ENCODE results near the gene TAF6.

TAF6 gene

DNA sequence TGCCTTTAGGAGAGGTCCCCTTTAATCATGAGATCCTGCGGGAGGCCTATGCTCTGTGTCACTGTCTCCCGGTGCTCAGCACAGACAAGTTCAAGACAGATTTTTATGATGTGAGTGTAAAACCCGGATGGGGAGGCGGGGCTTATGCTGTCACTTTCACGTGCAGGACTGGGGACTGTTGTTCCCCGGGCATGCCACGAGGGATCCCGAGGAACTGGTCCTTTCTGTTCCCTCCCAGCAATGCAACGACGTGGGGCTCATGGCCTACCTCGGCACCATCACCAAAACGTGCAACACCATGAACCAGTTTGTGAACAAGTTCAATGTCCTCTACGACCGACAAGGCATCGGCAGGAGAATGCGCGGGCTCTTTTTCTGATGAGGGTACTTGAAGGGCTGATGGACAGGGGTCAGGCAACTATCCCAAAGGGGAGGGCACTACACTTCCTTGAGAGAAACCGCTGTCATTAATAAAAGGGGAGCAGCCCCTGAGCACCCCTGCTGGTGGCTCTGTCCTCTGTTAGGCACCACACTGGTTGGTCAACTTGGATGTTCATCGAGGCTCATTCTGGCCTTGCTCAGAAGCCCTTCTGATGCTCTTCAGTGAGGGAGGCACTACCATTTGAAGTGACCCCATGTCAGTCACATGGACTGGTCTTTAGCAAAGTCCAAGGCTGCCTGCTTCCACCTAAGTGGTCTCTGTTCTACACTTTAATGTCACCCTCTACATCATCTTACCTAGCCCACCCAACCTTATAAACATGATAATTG lies 27.6 kb downstream of the TAF6 start:
- no peak for DNase-seq

DNA sequence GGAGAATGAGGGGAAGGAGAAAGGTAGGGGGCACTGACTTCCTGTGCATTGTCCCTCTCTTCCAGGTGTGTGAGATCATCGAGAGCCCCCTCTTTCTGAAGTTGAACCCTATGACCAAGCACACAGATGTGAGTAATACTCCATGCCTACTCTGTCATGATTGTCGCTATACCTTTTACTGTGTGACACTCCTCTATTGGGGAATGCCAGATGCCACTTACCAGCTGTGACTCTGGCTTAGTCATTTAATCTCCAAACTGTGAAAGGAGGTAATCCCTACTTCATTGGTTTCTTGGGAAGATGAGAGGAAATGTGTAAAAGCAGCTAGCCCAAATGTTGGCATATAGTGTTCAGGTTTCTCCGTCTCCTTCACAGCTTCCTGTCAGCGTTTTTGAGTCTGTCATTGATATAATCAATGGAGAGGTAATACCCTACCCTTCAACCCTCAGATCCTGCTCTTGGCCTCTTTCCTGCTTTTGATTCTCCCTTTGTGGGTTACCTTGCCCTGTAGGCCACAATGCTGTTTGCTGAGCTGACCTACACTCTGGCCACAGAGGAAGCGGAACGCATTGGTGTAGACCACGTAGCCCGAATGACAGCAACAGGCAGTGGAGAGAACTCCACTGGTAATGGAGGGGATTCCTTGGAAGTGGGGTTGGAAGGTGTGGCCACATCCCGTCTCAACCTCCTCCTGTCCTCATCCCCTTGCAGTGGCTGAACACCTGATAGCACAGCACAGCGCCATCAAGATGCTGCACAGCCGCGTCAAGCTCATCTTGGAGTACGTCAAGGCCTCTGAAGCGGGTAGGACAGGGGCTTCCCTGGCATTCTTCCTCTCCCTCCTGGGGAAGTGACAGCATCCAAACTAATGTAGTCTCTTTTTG lies 28.4 kb downstream of the TAF6 start:
- no peak for DNase-seq

DNA sequence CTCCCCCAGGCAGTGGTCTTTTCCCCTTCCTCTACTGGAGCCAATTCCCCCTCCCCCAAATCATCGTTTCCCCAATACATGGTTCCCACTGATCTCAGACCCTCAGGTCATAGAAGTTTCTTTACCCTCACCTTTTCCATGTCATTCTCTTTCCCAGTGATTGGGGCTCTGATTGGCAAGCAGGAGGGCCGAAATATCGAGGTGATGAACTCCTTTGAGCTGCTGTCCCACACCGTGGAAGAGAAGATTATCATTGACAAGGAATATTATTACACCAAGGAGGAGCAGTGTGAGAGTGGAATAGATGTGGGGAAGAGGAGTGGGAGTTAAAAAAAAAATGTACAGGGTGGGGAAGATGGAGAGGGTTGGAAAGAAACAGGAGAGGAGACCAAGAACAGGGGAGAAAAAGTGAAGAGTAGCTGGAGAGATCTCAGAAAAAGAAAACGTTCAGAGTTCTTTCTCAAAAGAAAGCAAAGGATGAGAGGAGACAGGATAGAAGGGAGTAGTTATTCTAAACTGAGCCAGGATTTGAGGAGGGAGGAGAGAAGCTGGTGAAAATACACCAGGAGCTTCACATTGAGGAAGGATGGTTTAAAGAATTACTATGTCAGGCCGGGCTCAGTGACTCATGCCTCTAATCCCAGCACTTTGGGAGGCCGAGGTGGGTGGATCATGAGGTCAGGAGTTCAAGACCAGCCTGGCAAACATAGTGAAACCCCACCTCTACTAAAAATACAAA lies 29.5 kb downstream of the TAF6 start:
- DNase-seq = no peak

GRCh38 chr7:100088621-100089457 lies 30.3 kb downstream of the TAF6 start, which contains the start of gene COPS6:
TSS of gene COPS6 (plus strand) at chr7:100088969. CDS start at chr7:100088991, 22 bp downstream.
- DNase-seq = peak; percentile 48

DNA sequence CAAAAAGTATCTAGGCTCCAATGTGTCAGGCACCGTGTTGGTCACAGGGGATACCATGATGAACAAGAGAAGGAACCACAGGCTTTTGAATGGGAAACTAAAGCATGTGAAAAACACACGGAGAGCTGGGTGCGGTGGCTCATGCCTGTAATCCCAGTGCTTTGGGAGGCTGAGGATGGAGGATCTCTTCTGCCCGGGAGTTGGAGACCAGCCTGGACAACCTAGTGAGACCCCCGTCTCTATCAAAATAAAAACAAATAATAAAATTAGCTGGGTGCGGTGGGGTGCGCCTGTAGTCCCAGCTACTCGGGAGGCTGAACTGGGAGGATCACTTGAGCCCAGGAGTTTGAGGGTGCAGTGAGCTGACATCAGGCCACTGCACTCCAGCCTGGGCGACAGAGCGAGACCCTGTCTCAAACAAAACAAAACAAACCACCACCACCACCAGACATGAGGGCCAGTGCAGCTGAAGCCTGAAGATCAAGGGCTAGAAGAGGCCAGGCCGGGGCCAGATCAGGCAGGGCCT lies 31.0 kb downstream of the TAF6 start:
- no peak for DNase-seq

GRCh38 chr7:100087055-100087750 lies 32.0 kb downstream of the TAF6 start:
- DNase-seq = no peak

GRCh38 chr7:100085515-100085914 lies 33.6 kb downstream of the TAF6 start:
- DNase-seq = no peak

DNA sequence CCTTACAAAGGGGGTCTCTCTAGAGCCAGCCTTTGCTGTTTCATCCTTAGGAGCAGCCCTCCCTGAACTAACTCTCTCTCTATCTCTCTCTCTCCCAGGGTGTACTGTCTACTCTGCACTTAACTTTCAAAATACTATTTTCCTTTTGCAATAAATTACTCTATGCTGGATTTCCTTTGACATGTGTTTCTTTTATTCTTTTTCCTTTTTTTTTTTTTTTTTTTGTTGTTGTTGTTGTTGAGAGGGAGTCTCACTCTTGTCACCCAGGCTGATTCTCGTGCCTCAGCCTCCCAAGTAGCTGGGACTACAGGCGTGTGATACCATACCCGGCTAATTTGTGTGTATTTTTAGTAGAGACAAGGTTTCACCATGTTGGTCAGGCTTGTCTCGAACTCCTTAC lies 36.2 kb downstream of the TAF6 start:
- no peak for DNase-seq

DNA sequence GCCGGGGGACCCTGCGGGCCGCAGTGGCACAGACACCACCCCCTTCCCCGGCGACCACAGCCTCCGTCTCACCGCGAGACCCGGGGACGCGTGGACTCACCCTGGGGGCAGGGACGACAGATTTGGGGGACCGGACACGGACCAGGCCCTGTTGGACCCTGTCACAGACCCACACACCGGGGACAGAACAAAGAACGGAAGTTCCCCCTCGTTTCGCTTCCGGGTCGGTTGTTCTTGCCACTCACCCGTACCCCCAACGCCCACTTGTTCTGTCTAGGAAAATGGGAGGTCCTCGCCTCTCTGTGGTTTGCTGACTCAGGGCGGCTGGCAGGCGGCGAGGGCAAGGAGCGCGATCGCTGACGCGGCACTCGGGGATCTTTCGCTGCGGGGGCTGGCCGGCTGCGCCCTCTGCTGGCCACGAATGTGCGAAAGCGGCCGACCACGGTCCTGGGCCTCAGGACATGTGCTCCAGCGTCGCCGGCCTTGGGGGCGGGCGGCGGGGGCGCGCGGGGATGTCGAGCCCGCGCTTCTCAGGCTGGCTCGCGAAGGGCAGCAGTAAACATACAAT lies 37.5 kb downstream of the TAF6 start, which contains the start of gene ZNF3:
TSS of gene ZNF3 (minus strand) at position 189 of the 568 bp plus-strand sequence. CDS start 4,366 bp downstream, outside the sequence.
- peak; percentile 40 for DNase-seq

DNA sequence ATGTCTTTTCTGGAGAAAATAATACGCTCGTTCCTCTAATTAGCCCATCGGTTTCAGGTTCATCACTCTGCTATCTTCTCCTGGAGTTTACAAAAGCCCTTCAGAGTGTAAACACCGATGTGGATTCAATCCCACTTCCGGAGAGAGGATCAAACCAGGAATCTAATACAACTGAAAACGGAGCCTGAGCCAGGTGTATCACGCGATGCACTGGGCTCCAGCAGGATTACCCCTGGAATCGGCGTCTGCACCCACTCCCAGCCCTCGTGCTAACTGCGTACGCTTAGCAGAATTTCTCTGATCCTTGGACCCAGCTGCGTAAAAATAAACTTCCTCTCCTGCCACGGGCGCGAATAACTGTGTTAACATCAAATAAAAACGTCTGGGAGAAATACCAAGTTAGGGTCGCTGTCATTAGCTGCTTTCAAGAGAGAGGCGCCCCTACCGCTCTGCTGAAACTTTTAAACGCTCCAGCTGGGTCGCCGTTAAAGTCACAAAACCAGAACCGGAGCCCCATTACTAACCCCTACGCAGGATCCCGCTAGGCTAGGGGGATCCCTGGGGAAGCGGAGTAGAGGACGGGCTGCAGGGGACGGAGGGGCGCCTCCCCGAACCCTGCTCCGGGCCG lies 38.1 kb downstream of the TAF6 start:
- no peak for DNase-seq

DNA sequence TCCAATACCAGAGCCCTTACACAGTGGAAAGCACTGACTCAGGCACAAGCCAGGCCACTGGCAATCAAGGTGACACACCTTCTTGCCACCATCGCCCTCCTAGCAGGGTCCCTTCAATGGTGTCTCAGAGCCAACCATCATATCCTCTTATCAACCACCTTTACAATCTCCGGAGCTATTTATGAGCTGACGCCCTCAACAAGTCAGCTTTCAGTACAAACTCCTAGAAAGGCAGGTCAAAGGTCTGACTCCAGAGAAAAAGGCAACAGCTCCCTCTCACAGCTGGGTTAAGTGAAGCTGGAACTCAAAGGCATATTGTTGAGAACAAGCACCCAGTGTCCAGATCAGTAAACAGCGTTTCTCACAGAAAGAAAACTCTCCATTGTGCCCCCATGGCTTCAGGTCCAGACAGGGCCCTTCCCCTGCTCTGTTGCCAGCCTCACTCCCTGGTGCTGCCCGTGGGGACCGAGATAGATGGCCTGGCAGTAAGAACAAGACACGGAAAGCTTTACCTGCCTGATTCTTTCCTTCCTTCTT lies 40.1 kb downstream of the TAF6 start:
- DNase-seq = no peak

- no peak for DNase-seq
Observed at GRCh38 chr7:100077205-100077604, 42.0 kb downstream of the TAF6 start.

- DNase-seq = no peak
Observed at GRCh38 chr7:100075418-100075817, 43.7 kb downstream of the TAF6 start.

DNA sequence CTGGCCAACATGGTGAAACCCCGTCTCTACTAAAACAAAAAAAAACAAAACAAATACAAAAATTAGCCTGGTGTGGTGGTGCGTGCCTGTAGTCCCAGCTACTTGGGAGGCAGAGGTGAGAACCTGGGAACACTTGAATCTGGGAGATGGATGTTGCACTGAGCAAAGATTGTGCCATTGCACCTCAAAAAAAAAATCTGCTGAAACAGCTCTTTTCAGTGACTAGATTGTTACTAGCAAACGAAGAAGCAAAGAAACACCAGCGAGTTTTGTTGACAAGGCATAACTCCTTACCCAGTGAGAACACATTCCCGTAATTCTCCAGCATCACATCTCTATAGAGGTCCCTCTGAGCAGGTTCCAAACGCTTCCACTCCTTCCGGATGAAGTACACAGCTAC lies 44.3 kb downstream of the TAF6 start:
- no peak for DNase-seq

DNA sequence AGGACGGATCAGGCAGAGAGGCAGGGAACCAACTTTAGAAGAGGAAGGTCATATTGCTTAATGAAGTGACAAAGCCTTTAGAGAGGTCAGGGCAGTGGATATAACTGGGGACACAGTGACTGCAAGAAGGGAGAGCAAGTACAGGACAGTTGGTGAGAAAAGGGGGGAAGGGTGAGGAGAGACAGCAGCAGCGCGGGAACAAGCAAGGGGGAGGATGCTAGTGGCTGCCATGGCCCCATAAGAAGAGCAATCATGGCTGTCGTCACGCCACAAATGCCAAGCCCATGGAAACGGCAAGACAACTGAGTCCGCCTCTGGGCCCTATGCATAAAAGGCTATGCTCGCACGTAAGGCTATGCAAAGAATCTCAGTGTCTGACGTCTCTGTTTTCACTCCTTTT lies 46.7 kb downstream of the TAF6 start:
- no peak for DNase-seq

- no peak for DNase-seq
Observed at GRCh38 chr7:100071018-100071723, 48.0 kb downstream of the TAF6 start.

DNA sequence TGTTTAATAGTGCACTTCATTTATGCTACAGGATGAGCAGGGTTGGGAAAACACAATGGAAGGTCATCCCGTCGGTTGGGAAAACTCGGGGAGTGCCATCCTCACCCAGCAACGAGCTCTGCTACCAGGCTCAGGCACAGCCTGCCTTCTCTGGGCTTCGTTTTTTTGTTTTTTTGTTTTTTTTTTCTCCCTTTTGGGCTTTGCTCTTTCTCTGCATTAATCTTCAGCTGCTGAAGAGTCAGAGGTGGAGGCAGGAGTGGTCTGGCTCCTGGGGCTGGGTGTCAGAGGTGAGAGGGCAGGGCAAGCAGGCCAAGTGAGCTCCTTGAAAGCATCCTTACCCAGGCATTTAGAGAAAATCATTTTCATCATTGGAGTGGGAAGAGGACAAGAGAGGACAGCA lies 49.2 kb downstream of the TAF6 start:
- no peak for DNase-seq

DNA sequence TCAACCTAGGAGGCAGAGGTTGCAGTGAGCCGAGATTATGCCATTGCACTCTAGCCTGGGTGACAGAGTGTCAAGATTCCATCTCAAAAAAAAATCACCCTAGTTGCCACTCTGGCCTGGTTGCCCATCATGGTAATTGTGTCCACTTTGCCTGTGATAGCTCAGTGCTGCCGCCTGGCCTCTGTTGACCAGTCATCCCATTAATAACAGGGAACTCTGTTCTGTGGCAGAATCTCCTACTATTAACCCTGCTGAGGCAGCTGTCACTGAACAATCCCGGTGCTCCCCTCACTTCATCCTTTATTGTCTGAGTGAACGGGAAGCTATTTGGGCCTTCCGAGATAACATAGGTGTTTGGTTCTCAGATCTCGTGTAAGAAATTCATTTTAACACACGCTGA lies 52.2 kb downstream of the TAF6 start:
- no peak for DNase-seq

GRCh38 chr7:100065452-100066186 lies 53.5 kb downstream of the TAF6 start:
- no peak for DNase-seq
